ENCODE measurements around the gene ASB4.

- TF ChIP-seq POLR2A (IDR thresholded peaks at IDR 0.05) = no peak
- no peak for TF ChIP-seq CTCF (IDR thresholded peaks at IDR 0.05)
Observed at GRCh38 chr7:95436407-95436806, 49.3 kb upstream of the ASB4 start.

All from esophagus squamous epithelium (tissue), 4 donors.